Duodenal mucosa (tissue), 2 donors: ENCODE results near the gene KDM1B.
A peak's percentile ranks its signal among the peaks of the same experiment; 100 is the strongest.
"Not testable (repeated sequence)": the region's sequence is repeated elsewhere in the genome, so short reads cannot be mapped to it uniquely, and the experiment has no call there.

ENCODE experiments used
- H3K27ac ChIP-seq: one replicate; pipeline ENCODE4 v1.7.0; 2013; ENCODE audit warnings: low read depth, low read length
- H3K27me3 ChIP-seq, 2 donors: one replicate each; pipeline ENCODE4 v1.7.0; 2013; ENCODE audit warnings: low read length in 2 of 2, control low read depth in 1 of 2; ENCODE audit not compliant: insufficient read depth in 2 of 2, control insufficient read depth in 1 of 2
- H3K36me3 ChIP-seq, 2 donors: one replicate each; pipeline ENCODE4 v1.7.0; 2013; ENCODE audit warnings: low read length in 2 of 2, control low read depth in 1 of 2; ENCODE audit not compliant: insufficient read depth in 2 of 2, control insufficient read depth in 1 of 2
- H3K4me1 ChIP-seq, 2 donors: one replicate each; pipeline ENCODE4 v1.7.0; 2013; ENCODE audit warnings: low read length in 2 of 2, control low read depth in 1 of 2; ENCODE audit not compliant: insufficient read depth in 2 of 2, control insufficient read depth in 1 of 2
- H3K4me3 ChIP-seq, 2 donors: one replicate each; pipeline ENCODE4 v1.7.0; 2013; ENCODE audit warnings: low read length in 2 of 2, low read depth in 1 of 2
- H3K9ac ChIP-seq, 2 donors: one replicate each; pipeline ENCODE4 v1.7.0; 2013; ENCODE audit warnings: low read length in 2 of 2, low read depth in 1 of 2
- H3K9me3 ChIP-seq, 2 donors: one replicate each; pipeline ENCODE4 v1.7.0; 2013; ENCODE audit warnings: low read length in 2 of 2, control low read depth in 1 of 2; ENCODE audit not compliant: control insufficient read depth in 1 of 2

KDM1B gene

DNA sequence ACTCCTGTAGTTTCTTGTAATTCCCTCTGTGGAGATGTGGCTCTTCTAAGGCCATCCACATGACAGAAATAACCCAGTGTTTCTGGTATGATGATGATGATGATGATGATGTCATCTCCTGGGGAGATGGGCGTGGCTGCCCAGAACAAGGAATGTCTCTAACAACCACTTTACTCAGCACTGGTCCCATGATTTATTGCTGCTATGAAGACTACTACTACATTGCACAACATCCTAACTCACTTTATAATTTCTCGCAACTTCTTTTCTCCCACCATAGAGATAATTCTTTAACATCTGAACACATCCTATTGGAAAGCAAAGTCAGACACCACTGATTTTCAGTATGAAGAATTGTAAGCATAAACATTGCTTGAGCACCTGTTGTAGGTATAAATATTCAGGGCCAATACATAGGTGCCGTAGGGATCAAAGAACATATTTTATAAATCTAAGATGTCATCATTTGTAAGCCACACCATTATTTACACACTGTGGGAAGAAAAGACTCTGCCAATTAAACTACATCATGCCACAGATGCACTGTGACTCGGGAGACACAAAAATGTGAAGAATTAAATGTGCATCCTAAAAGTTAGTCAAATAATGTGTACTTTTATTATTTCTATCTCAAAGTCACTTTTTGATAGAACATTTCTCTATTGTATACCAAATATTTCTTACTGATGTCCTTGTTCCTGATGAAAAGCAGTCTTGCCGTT, 6.8 kb upstream of the KDM1B start:
- Histone ChIP-seq H3K4me1 (peaks cover 17 to 40% of the 10 kb centered on the region in 2 donors), H3K4me3 (no peak overlapping the region), H3K9ac (no peak overlapping the region), H3K27ac (no peak overlapping the region), H3K36me3 (peaks cover 11 to 24% of the 10 kb centered on the region in 2 donors), H3K27me3 (no peaks in the 10 kb centered on the region), H3K9me3 (no peaks in the 10 kb centered on the region)

DNA sequence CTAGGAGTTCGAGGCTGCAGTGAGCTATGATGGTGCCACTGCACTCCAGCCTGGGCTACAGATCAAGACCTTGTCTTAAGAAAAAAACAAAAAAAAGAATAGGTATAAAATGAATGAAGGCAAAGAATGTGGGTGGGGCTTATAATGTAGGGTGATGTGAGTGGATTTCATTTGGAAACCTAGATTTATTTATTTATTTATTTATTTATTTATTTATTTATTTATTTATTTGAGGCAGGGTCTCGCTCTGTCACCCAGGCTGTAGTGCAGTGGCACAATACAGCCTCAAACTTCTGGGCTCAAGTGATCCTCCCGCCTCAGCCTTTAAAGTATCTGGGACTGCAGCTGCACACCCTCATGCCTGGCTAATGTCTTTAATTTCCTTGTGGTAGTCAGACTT, 3.8 kb upstream of the KDM1B start:
- not testable (repeated sequence) for H3K27me3 ChIP-seq, H3K9ac ChIP-seq, H3K27ac ChIP-seq, H3K4me3 ChIP-seq, H3K9me3 ChIP-seq
- H3K4me1 ChIP-seq: peaks cover 31 to 52% of the 10 kb centered on the region in 2 donors
- peaks cover 5 to 15% of the 10 kb centered on the region in 2 donors for H3K36me3 ChIP-seq

DNA sequence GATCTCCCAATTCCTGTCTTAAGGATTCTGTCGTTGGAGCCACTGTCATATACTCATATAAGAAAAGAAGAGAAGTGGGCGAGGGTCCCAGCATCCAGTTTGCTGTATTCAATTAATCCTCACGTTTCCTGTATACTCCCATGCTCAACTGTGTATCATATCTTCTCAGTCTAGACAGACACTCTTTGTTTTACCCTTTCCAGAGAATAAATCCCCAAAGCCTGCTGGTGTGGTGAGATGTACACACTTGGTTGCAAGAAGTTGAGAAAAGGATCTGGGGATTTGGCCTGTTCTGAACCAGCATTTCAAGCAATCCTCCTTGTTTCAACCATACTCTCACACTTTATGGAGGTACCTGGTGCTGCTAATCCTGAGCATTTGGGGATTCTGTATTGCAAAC, 3.4 kb upstream of the KDM1B start:
- peaks cover 35 to 57% of the 10 kb centered on the region in 2 donors for H3K4me1 ChIP-seq
- H3K27me3 ChIP-seq: no peaks in the 10 kb centered on the region
- H3K27ac ChIP-seq: no peak overlapping the region
- H3K4me3 ChIP-seq: no peak overlapping the region
- H3K36me3 ChIP-seq: peaks cover 5 to 15% of the 10 kb centered on the region in 2 donors
- no peaks in the 10 kb centered on the region for H3K9me3 ChIP-seq
- H3K9ac ChIP-seq: no peak overlapping the region

DNA sequence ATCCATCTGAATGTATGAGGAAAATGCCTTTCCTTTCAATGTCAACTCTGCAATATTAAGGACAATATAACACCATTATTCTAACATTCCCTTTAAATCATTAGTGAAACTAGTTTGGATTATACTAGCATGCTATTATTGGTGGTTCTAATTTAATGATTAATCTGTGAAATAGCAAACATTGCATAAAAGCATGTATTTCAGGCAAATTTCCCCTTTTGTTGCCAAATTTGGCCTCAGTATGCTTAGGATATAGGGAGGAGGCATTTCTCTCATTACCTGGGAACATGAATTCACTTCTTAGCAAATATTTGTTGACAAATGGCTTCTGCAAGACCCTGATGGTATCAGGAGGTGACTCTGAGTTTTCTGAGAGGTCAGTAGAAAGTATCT, 1.9 kb upstream of the KDM1B start:
- Histone ChIP-seq H3K9ac (peak overlapping the region; percentile 11 to 95), H3K4me3 (peak overlapping the region; percentile 94), H3K27ac (no peak overlapping the region), H3K36me3 (peaks cover 4 to 8% of the 10 kb centered on the region in 2 donors), H3K4me1 (peaks cover 34 to 51% of the 10 kb centered on the region in 2 donors), H3K9me3 (no peaks in the 10 kb centered on the region), H3K27me3 (no peaks in the 10 kb centered on the region)

DNA sequence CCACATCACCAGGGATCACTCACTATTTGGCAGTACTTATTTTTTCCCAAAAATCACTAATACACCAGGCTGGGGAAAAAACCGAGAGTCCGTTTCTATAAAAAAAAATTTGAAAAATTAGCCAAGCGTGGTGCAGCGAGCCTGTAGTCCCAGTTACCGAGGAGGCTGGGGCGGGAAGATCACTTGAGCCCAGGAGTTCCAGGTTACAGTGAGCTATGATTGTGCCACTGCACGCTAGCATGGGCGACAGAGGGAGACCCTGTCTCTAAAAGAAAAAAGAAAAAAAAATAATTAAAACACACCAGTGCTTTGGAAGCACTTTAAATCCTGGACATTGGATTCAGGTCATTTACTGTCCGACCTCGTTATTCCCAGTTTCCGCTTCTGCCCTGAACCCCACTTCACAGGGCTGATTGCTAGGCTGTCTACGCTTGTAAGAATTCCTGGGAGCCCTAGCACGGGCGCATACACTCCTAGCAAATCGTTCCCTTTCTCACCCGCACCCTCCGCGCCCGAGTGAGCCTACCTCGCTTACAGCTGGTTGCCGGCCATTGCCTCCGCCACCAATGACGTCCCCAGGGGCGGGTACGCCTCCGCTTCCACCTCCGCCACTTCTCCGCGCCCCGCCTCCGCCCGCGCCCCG, 594 bp upstream of the KDM1B start, which contains the start of gene TPMT:
TPMT (minus strand) TSS at position 571 of the 643 bp plus-strand sequence. CDS start 5,950 bp downstream, outside the sequence.
- Histone ChIP-seq H3K4me1 (peaks cover 29 to 43% of the 10 kb centered on the region in 2 donors), H3K36me3 (no peaks in the 10 kb centered on the region), H3K27ac (peak within 1 kb of the TSS; percentile 94), H3K9ac (peak within 1 kb of the TSS; percentile 92 to 95), H3K9me3 (no peaks in the 10 kb centered on the region), H3K4me3 (peak within 1 kb of the TSS; percentile 94), H3K27me3 (no peaks in the 10 kb centered on the region)

DNA sequence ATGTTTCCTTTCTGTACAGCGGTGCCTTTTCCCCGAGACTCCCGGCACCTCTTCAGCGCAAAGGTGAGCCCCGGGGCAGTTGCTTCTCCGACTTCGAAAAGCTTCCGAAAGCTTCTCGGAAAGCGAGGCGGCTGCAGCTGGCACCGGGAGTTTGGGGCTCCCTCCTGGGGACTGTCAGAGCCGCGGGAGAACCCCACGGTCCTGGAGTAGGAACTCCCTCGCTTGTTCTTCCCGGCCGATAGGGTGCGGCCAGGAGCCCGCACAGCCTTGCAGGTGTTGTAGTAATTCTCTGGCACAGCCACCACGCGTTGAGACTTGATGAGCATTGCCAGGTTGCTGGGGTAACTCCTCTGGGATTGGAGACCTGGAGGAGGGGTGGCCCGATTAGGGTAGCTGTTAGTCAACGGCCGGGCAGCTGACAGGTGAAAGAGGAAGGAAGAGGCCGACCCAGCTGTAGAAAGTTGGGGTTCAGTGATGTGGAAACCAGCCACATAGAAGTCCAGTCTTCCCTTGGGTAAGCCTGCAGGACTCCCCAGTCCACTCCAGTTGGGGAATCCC, 721 bp downstream of the KDM1B start:
- H3K9ac ChIP-seq: peak overlapping the region; percentile 87 to 89
- peak overlapping the region; percentile 94 for H3K27ac ChIP-seq
- H3K36me3 ChIP-seq: peaks cover 2 to 5% of the 10 kb centered on the region in 2 donors
- no peaks in the 10 kb centered on the region for H3K27me3 ChIP-seq
- H3K4me1 ChIP-seq: peaks cover 29 to 36% of the 10 kb centered on the region in 2 donors
- H3K9me3 ChIP-seq: no peaks in the 10 kb centered on the region
- peak overlapping the region; percentile 89 to 93 for H3K4me3 ChIP-seq

DNA sequence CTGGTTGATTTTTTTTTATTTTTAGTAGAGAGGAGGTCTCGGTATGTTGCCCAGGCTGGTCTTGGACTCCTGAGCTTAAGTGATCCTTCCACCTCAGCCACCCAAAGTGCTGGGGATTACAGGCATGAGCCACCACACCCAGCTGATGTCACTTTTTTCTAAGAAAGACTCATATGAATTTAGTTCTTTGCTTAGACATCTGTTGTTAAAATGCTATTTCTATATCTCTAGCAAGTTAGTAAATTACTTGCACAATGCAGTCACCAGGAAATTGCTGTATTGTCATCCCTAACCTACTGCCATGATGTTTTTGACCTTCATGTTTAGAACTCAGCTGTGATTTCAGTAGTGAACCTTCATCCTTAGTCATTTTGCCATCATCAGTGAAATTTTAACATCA, 5.7 kb downstream of the KDM1B start:
- H3K36me3 ChIP-seq: peaks cover 18 to 34% of the 10 kb centered on the region in 2 donors

DNA sequence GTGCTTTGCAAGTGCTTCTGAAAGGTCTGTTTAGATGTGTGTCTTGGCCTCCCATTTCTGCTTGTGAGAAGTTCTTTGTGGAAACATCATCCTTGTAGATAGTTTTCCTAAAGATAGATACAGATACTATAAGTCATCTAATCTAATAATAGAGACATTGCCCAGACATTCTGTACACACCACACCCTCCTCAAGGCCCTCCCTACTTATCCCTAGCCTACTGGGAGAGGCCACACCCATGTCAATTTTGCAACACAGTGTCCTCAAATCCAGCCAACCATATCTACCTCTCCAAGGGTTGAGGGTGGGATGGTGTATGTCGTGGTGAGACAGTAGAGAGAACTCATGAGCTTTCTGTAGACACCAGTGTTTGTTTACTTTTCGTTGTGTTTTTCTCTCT, 6.2 kb downstream of the KDM1B start:
- H3K9ac ChIP-seq: no peak overlapping the region
- H3K4me3 ChIP-seq: no peak overlapping the region
- no peaks in the 10 kb centered on the region for H3K27me3 ChIP-seq
- no peak overlapping the region for H3K27ac ChIP-seq
- peaks cover 5 to 8% of the 10 kb centered on the region in 2 donors for H3K4me1 ChIP-seq
- no peaks in the 10 kb centered on the region for H3K9me3 ChIP-seq
- peaks cover 18 to 37% of the 10 kb centered on the region in 2 donors for H3K36me3 ChIP-seq

More for the DNA sequence above, 5.7 kb downstream of the KDM1B start:
- no peak overlapping the region for H3K9ac ChIP-seq
- no peak overlapping the region for H3K4me3 ChIP-seq
- no peaks in the 10 kb centered on the region for H3K9me3 ChIP-seq
- H3K4me1 ChIP-seq: peaks cover 10 to 13% of the 10 kb centered on the region in 2 donors
- H3K27me3 ChIP-seq: no peaks in the 10 kb centered on the region
- H3K27ac ChIP-seq: no peak overlapping the region

DNA sequence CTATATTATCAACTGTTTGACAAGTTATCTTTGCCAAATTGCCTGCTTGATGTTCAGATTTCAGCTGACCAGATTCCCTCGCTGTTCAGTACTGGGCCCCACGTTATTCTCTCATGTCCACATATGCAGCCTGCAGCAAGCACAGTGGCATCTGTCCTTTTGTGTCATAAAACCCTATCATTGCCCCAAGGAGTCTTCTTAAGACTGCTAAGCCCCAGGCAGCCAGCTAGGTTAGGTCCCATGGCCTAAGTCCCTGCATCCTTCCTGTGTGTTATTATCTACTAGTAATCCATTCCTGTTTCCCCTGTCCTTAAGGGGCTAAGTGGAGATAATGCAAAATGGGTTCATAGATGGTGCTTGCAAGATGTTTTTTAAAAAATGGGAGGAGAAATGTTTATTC, 7.2 kb downstream of the KDM1B start:
- Histone ChIP-seq H3K4me3 (no peak overlapping the region), H3K27me3 (no peaks in the 10 kb centered on the region), H3K36me3 (peaks cover 18 to 43% of the 10 kb centered on the region in 2 donors), H3K27ac (no peak overlapping the region), H3K9ac (no peak overlapping the region), H3K4me1 (no peaks in the 10 kb centered on the region), H3K9me3 (no peaks in the 10 kb centered on the region)

DNA sequence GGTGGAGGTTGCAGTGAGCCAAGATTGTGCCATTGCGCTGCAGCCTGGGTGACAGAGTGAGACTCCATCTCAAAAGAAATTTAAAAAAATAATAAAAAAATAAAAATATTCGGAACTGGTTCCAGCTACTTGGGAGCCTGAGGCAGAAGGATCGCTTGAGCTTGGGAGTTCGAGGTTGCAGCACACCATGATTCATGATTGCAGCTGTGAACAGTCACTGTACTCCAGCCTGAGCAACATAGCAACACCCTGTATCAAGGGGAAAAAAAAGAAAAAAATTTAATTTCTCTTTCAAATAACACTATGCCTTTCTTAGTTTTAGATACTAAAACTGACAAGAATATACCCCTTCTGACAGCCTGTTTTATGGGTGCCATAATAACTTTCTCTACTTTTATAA, 10.5 kb downstream of the KDM1B start:
- Histone ChIP-seq H3K27me3 (no peaks in the 10 kb centered on the region), H3K9ac (no peak overlapping the region), H3K27ac (no peak overlapping the region), H3K36me3 (peaks cover 25 to 64% of the 10 kb centered on the region in 2 donors), H3K4me3 (no peak overlapping the region), H3K9me3 (peaks cover 0 to 5% of the 10 kb centered on the region in 2 donors), H3K4me1 (no peaks in the 10 kb centered on the region)
